Measurements from ENCODE around the gene GPC3.

GPC3 gene

DNA sequence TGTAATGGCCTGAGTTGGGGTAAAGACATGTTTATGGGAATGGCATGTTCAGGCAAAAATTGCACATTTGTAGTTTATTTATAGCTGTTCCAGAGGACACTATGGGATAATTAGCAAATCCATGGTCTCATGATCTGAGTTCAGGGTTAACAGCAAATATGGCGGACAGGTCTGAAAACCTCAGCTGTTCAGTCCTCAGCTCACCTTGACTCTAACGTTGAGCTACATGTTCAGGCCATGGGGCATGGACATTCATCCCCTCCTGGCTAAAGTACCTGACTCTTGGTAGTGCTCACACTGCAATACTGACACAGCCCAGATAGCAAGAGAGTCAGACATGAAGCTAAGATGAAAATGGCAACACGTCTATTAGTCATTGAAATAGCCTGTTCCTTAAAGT lies 408.5 kb downstream of the GPC3 start:
- ChIA-PET CTCF (interaction anchor here (0.8 kb wide), 1 partner anchor 21 kb away, joined by 3 read pairs; no protein-coding TSS in a partner anchor), POLR2A (no interaction called here)
- H3K4me3 ChIP-seq (ENCODE audit: low read depth, low read length) = no peak overlapping the region

DNA sequence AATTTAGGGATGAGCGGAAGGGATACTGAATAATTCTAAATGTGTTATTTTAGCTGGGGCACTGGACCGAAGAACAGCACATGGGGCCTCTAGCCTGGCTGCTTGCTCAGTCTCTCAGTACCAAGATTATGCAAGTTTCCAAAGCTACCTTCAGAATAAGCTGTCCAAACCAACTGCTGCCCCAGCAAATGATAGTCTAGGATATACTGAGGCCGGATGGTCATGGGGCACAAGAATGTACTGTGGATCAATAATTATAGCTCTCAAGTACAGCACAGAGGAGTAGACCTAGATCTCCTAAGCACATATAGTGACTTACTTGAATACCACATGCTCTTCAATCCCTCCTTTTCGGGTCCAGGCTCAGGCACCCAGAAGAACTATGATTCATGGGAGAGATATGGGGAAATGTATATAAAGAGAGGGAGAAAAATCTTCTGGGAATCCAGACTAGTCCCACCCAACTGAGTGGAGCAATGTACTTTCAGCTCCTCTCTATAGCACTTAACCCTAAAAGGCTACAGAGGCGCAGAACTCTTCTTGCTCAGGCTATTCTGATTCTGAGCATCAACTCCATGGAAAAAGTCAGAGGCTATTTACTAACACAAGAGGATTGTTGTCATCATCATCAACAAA lies 409.8 kb downstream of the GPC3 start:
- Histone ChIP-seq H3K36me3 (ENCODE audit: control insufficient read depth in 2 of 2, insufficient read depth in 1 of 2, low read length in 2 of 2) (no peaks in the 10 kb centered on the region), H3K4me1 (ENCODE audit: control insufficient read depth, insufficient read depth, low read length) (no peaks in the 10 kb centered on the region), H3K27ac (ENCODE audit: extremely low read depth, low read depth, low read length) (no peak overlapping the region), H3K9me3 (ENCODE audit: control insufficient read depth, insufficient read depth, low read depth, low read length) (no peaks in the 10 kb centered on the region), H3K4me3 (ENCODE audit: low read depth, low read length) (no peak overlapping the region)
- ChIA-PET POLR2A (no interaction called here), CTCF (no interaction called here)
- TF ChIP-seq ZNF211 (tag by site-specific recombination; IDR thresholded peaks at IDR 0.05; ENCODE audit: low read depth) (no peak), ZNF677 (tag by site-specific recombination; IDR thresholded peaks at IDR 0.05) (no peak)

More for the DNA sequence above, 408.5 kb downstream of the GPC3 start:
- Histone ChIP-seq H3K9me3 (ENCODE audit: control insufficient read depth, insufficient read depth, low read depth, low read length) (no peaks in the 10 kb centered on the region), H3K4me1 (ENCODE audit: control insufficient read depth, insufficient read depth, low read length) (no peaks in the 10 kb centered on the region), H3K36me3 (ENCODE audit: control insufficient read depth in 2 of 2, insufficient read depth in 1 of 2, low read length in 2 of 2) (no peaks in the 10 kb centered on the region), H3K27ac (ENCODE audit: extremely low read depth, low read depth, low read length) (no peak overlapping the region)
- TF ChIP-seq ZBTB7A (tag by site-specific recombination; IDR thresholded peaks at IDR 0.05; ENCODE audit: low read depth) (no peak), ZNF114 (tag by site-specific recombination; IDR thresholded peaks at IDR 0.05) (no peak), KLF9 (tag by site-specific recombination; IDR thresholded peaks at IDR 0.05; ENCODE audit: low read depth) (no peak), ZNF658 (tag by site-specific recombination; IDR thresholded peaks at IDR 0.05) (no peak), ZFP41 (tag by site-specific recombination; IDR thresholded peaks at IDR 0.05; ENCODE audit: borderline replicate concordance) (no peak), ZNF548 (tag by site-specific recombination; IDR thresholded peaks at IDR 0.05) (no peak), ZNF138 (tag by site-specific recombination; IDR thresholded peaks at IDR 0.05; ENCODE audit: borderline replicate concordance) (no peak), REPIN1 (tag by site-specific recombination; IDR thresholded peaks at IDR 0.05; ENCODE audit: low read depth) (no peak), ZNF549 (tag by site-specific recombination; IDR thresholded peaks at IDR 0.05) (no peak), ZNF24 (tag by site-specific recombination; IDR thresholded peaks at IDR 0.05) (no peak), ZNF621 (tag by site-specific recombination; IDR thresholded peaks at IDR 0.05) (no peak), ZIC2 (tag by site-specific recombination; IDR thresholded peaks at IDR 0.05) (no peak)
- TF ChIP-seq, protein P1, sequence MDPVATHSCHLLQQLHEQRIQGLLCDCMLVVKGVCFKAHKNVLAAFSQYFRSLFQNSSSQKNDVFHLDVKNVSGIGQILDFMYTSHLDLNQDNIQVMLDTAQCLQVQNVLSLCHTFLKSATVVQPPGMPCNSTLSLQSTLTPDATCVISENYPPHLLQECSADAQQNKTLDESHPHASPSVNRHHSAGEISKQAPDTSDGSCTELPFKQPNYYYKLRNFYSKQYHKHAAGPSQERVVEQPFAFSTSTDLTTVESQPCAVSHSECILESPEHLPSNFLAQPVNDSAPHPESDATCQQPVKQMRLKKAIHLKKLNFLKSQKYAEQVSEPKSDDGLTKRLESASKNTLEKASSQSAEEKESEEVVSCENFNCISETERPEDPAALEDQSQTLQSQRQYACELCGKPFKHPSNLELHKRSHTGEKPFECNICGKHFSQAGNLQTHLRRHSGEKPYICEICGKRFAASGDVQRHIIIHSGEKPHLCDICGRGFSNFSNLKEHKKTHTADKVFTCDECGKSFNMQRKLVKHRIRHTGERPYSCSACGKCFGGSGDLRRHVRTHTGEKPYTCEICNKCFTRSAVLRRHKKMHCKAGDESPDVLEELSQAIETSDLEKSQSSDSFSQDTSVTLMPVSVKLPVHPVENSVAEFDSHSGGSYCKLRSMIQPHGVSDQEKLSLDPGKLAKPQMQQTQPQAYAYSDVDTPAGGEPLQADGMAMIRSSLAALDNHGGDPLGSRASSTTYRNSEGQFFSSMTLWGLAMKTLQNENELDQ (tag by site-specific recombination; IDR thresholded peaks at IDR 0.05; ENCODE audit: low read depth) = no peak

DNA sequence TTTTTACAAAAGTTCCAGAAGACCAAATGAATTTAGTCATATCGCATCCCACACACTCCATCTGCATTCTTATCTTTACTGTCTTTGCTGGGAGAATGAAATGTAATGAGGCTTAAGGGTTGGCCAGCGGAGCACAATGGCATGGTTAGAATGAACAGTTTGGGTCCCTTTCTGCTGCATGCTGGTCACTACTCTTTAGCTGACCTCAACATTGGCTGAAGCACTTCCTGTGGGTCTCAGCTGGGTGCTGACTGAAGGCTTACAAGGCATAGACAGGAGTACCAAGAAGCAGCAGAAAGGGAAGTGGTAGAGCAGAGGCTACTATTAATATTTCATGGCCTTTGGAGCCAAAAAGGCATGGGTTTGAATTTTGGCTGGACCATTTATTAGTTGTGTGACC lies 410.7 kb downstream of the GPC3 start:
- H3K36me3 ChIP-seq (ENCODE audit: control insufficient read depth in 2 of 2, insufficient read depth in 1 of 2, low read length in 2 of 2) = no peaks in the 10 kb centered on the region
- no peak overlapping the region for H3K27ac ChIP-seq (ENCODE audit: extremely low read depth, low read depth, low read length)
- ChIA-PET CTCF (interaction anchor here (0.6 kb wide), 1 partner anchor 570 kb away, joined by 3 read pairs; no protein-coding TSS in a partner anchor), POLR2A (no interaction called here)
- H3K4me3 ChIP-seq (ENCODE audit: low read depth, low read length) = no peak overlapping the region
- no peaks in the 10 kb centered on the region for H3K4me1 ChIP-seq (ENCODE audit: control insufficient read depth, insufficient read depth, low read length)
- no peaks in the 10 kb centered on the region for H3K9me3 ChIP-seq (ENCODE audit: control insufficient read depth, insufficient read depth, low read depth, low read length)
- TF ChIP-seq, protein P2, sequence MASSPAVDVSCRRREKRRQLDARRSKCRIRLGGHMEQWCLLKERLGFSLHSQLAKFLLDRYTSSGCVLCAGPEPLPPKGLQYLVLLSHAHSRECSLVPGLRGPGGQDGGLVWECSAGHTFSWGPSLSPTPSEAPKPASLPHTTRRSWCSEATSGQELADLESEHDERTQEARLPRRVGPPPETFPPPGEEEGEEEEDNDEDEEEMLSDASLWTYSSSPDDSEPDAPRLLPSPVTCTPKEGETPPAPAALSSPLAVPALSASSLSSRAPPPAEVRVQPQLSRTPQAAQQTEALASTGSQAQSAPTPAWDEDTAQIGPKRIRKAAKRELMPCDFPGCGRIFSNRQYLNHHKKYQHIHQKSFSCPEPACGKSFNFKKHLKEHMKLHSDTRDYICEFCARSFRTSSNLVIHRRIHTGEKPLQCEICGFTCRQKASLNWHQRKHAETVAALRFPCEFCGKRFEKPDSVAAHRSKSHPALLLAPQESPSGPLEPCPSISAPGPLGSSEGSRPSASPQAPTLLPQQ (tag by site-specific recombination; IDR thresholded peaks at IDR 0.05) = no peak
- no peak for TF ChIP-seq KLF10 (tag by site-specific recombination; IDR thresholded peaks at IDR 0.05)
- TF ChIP-seq, protein P3, sequence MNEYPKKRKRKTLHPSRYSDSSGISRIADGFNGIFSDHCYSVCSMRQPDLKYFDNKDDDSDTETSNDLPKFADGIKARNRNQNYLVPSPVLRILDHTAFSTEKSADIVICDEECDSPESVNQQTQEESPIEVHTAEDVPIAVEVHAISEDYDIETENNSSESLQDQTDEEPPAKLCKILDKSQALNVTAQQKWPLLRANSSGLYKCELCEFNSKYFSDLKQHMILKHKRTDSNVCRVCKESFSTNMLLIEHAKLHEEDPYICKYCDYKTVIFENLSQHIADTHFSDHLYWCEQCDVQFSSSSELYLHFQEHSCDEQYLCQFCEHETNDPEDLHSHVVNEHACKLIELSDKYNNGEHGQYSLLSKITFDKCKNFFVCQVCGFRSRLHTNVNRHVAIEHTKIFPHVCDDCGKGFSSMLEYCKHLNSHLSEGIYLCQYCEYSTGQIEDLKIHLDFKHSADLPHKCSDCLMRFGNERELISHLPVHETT (tag by site-specific recombination; IDR thresholded peaks at IDR 0.05) = no peak
- TF ChIP-seq ZNF37A (tag by site-specific recombination; IDR thresholded peaks at IDR 0.05) = no peak
- no peak for TF ChIP-seq ZNF792 (tag by site-specific recombination; IDR thresholded peaks at IDR 0.05)
- no peak for TF ChIP-seq ZNF626 (tag by site-specific recombination; IDR thresholded peaks at IDR 0.05)
- no peak for TF ChIP-seq ZNF544 (tag by site-specific recombination; IDR thresholded peaks at IDR 0.05)
- no peak for TF ChIP-seq YY2 (tag by site-specific recombination; IDR thresholded peaks at IDR 0.05)
- TF ChIP-seq, protein P4, sequence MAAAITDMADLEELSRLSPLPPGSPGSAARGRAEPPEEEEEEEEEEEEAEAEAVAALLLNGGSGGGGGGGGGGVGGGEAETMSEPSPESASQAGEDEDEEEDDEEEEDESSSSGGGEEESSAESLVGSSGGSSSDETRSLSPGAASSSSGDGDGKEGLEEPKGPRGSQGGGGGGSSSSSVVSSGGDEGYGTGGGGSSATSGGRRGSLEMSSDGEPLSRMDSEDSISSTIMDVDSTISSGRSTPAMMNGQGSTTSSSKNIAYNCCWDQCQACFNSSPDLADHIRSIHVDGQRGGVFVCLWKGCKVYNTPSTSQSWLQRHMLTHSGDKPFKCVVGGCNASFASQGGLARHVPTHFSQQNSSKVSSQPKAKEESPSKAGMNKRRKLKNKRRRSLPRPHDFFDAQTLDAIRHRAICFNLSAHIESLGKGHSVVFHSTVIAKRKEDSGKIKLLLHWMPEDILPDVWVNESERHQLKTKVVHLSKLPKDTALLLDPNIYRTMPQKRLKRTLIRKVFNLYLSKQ (tag by site-specific recombination; IDR thresholded peaks at IDR 0.05; ENCODE audit: borderline replicate concordance) = no peak
- no peak for TF ChIP-seq ZNF19 (tag by site-specific recombination; IDR thresholded peaks at IDR 0.05; ENCODE audit: low read depth)
- no peak for TF ChIP-seq ZNF585B (tag by site-specific recombination; IDR thresholded peaks at IDR 0.05)

All from HEK293 (cell line).